HEK293 (cell line): Measurements from ENCODE around the gene TMEM121.

Source experiments
- CTCF ChIA-PET: fragments of 350-600 bp; formaldehyde crosslinking; extraction: SDS; loops from one replicate; lab custom pipeline; 2021; ENCODE audit warnings: antibody characterized with exemption; lab: Yijun Ruan, JAX
- POLR2A ChIA-PET: fragments of 300-600 bp; formaldehyde crosslinking; extraction: SDS; loops from one replicate; lab custom pipeline; 2020; ENCODE audit warnings: antibody characterized with exemption, inconsistent platforms; lab: Yijun Ruan, JAX
- H3K27ac ChIP-seq: fragments of 200-500 bp; sonication (Bioruptor generic); 2 replicates; pipeline ENCODE4 v1.5.1; 2014; ENCODE audit warnings: low read depth, low read length, control low read depth, inconsistent platforms; ENCODE audit errors: extremely low read depth
- H3K36me3 ChIP-seq, 2 experiments: fragments of 200-500 bp in 1 of 2; sonication (Bioruptor generic) in 1 of 2; 1 replicate in 1 of 2; 2 replicates in 1 of 2; pipeline ENCODE4 v1.5.1; 2014 to 2017; ENCODE audit warnings: inconsistent platforms in 2 of 2, low read length in 2 of 2; ENCODE audit not compliant: control insufficient read depth in 2 of 2, insufficient read depth in 1 of 2
- H3K4me1 ChIP-seq: fragments of 200-500 bp; sonication (Bioruptor generic); 2 replicates; pipeline ENCODE4 v1.5.1; 2014; ENCODE audit warnings: mild to moderate bottlenecking, low read length, inconsistent platforms; ENCODE audit not compliant: control insufficient read depth, insufficient read depth
- H3K4me3 ChIP-seq: 2 replicates; pipeline ENCODE4 v1.5.1; 2011; ENCODE audit warnings: low read depth, mild to moderate bottlenecking, control low read depth, low read length, moderate library complexity
- H3K9me3 ChIP-seq: fragments of 200-500 bp; sonication (Bioruptor generic); 2 replicates; pipeline ENCODE4 v1.5.1; 2014; ENCODE audit warnings: low read depth, low read length, inconsistent platforms; ENCODE audit not compliant: control insufficient read depth, insufficient read depth
- GLIS1 ChIP-seq: fragments of 450-650 bp; formaldehyde crosslinking; IDR thresholded peaks from 2 replicates; pipeline ENCODE4 v1.5.1; 2016; ENCODE audit warnings: missing biosample characterization, missing genetic modification characterization
- GLIS2 ChIP-seq: fragments of 450-650 bp; formaldehyde crosslinking; IDR thresholded peaks from 2 replicates; pipeline ENCODE4 v1.5.1; 2016; ENCODE audit warnings: missing biosample characterization, missing genetic modification characterization
- IKZF3 ChIP-seq: fragments of 450-650 bp; IDR thresholded peaks from 2 replicates; pipeline ENCODE4 v1.5.0; 2018; ENCODE audit warnings: missing biosample characterization, mild to moderate bottlenecking, missing genetic modification characterization, moderate library complexity
- MYNN ChIP-seq: fragments of 450-650 bp; formaldehyde crosslinking; IDR thresholded peaks from 2 replicates; pipeline ENCODE4 v1.5.1; 2016; ENCODE audit warnings: missing biosample characterization, missing genetic modification characterization, borderline replicate concordance
- MZF1 ChIP-seq: fragments of 450-650 bp; formaldehyde crosslinking; IDR thresholded peaks from 2 replicates; pipeline ENCODE4 v1.5.1; 2017; ENCODE audit warnings: missing biosample characterization, missing genetic modification characterization, borderline replicate concordance
- RBAK ChIP-seq: fragments of 450-650 bp; formaldehyde crosslinking; IDR thresholded peaks from 2 replicates; pipeline ENCODE4 v1.5.1; 2016; ENCODE audit warnings: missing biosample characterization, missing genetic modification characterization
- SCRT1 ChIP-seq: fragments of 450-650 bp; formaldehyde crosslinking; IDR thresholded peaks from 2 replicates; pipeline ENCODE4 v1.5.1; 2016; ENCODE audit warnings: missing biosample characterization, missing genetic modification characterization, borderline replicate concordance
- SP3 ChIP-seq: fragments of 450-650 bp; formaldehyde crosslinking; IDR thresholded peaks from 2 replicates; pipeline ENCODE4 v1.5.1; 2016; ENCODE audit warnings: missing biosample characterization, missing genetic modification characterization
- YY1 ChIP-seq: fragments of 450-650 bp; formaldehyde crosslinking; IDR thresholded peaks from 2 replicates; pipeline ENCODE4 v1.5.1; 2018; ENCODE audit warnings: missing biosample characterization, missing genetic modification characterization
- ZNF112 ChIP-seq: fragments of 450-650 bp; formaldehyde crosslinking; IDR thresholded peaks from 2 replicates; pipeline ENCODE4 v1.5.0; 2017; ENCODE audit warnings: missing biosample characterization, missing genetic modification characterization
- ZNF155 ChIP-seq: fragments of 450-650 bp; formaldehyde crosslinking; IDR thresholded peaks from 2 replicates; pipeline ENCODE4 v1.5.1; 2016; ENCODE audit warnings: missing biosample characterization, missing genetic modification characterization
- ZNF248 ChIP-seq: fragments of 450-650 bp; formaldehyde crosslinking; IDR thresholded peaks from 2 replicates; pipeline ENCODE4 v1.5.1; 2017; ENCODE audit warnings: missing biosample characterization, missing genetic modification characterization
- ZNF311 ChIP-seq: fragments of 450-650 bp; formaldehyde crosslinking; IDR thresholded peaks from 2 replicates; pipeline ENCODE4 v1.5.1; 2017; ENCODE audit warnings: missing biosample characterization, missing genetic modification characterization, borderline replicate concordance
- ZNF341 ChIP-seq: fragments of 450-650 bp; formaldehyde crosslinking; IDR thresholded peaks from 2 replicates; pipeline ENCODE4; 2016; ENCODE audit warnings: low read depth, missing biosample characterization, missing genetic modification characterization
- ZNF354C ChIP-seq: fragments of 450-650 bp; formaldehyde crosslinking; IDR thresholded peaks from 2 replicates; pipeline ENCODE4 v1.5.1; 2016; ENCODE audit warnings: missing biosample characterization, missing genetic modification characterization, low read depth, borderline replicate concordance
- ZNF362 ChIP-seq: fragments of 450-650 bp; formaldehyde crosslinking; IDR thresholded peaks from 2 replicates; pipeline ENCODE4 v1.5.1; 2016; ENCODE audit warnings: missing biosample characterization, missing genetic modification characterization
- ZNF366 ChIP-seq: fragments of 450-650 bp; formaldehyde crosslinking; conservative IDR thresholded peaks from 2 replicates; pipeline ENCODE4 v1.5.1; 2016; ENCODE audit warnings: missing biosample characterization, missing genetic modification characterization
- ZNF76 ChIP-seq: fragments of 450-650 bp; formaldehyde crosslinking; IDR thresholded peaks from 2 replicates; pipeline ENCODE4; 2016; ENCODE audit warnings: low read depth, missing biosample characterization, missing genetic modification characterization, borderline replicate concordance
- ZNF791 ChIP-seq: fragments of 450-650 bp; formaldehyde crosslinking; IDR thresholded peaks from 2 replicates; pipeline ENCODE4 v1.5.1; 2016; ENCODE audit warnings: missing biosample characterization, missing genetic modification characterization
- TF ChIP-seq, protein P1 (sequence below): fragments of 450-650 bp; formaldehyde crosslinking; IDR thresholded peaks from 2 replicates; pipeline ENCODE4 v1.5.1; 2017; ENCODE audit warnings: missing biosample characterization, missing genetic modification characterization
- TF ChIP-seq, protein P2 (sequence below): fragments of 450-650 bp; formaldehyde crosslinking; IDR thresholded peaks from 2 replicates; pipeline ENCODE4 v1.5.1; 2017; ENCODE audit warnings: missing biosample characterization, missing genetic modification characterization
- TF ChIP-seq, protein P3 (sequence below): fragments of 450-650 bp; formaldehyde crosslinking; IDR thresholded peaks from 2 replicates; pipeline ENCODE4 v1.5.0; 2017; ENCODE audit warnings: missing biosample characterization, missing genetic modification characterization, borderline replicate concordance
- TF ChIP-seq, protein P4 (sequence below): fragments of 450-650 bp; formaldehyde crosslinking; IDR thresholded peaks from 2 replicates; pipeline ENCODE4 v1.5.1; 2016; ENCODE audit warnings: missing biosample characterization, missing genetic modification characterization
- TF ChIP-seq, protein P5 (sequence below): fragments of 450-650 bp; formaldehyde crosslinking; IDR thresholded peaks from 2 replicates; pipeline ENCODE4 v1.5.1; 2017; ENCODE audit warnings: missing biosample characterization, missing genetic modification characterization

TMEM121 gene

GRCh38 chr14:105562713-105563346 is 36.4 kb downstream of the TMEM121 start (continued):
- peak; percentile 21; the same call in 1 of the 2 replicates for TF ChIP-seq ZNF311 (tag by site-specific recombination)
- no peak for TF ChIP-seq GLIS2 (tag by site-specific recombination)
- no peak for TF ChIP-seq ZNF366 (tag by site-specific recombination)
- TF ChIP-seq, protein P1, sequence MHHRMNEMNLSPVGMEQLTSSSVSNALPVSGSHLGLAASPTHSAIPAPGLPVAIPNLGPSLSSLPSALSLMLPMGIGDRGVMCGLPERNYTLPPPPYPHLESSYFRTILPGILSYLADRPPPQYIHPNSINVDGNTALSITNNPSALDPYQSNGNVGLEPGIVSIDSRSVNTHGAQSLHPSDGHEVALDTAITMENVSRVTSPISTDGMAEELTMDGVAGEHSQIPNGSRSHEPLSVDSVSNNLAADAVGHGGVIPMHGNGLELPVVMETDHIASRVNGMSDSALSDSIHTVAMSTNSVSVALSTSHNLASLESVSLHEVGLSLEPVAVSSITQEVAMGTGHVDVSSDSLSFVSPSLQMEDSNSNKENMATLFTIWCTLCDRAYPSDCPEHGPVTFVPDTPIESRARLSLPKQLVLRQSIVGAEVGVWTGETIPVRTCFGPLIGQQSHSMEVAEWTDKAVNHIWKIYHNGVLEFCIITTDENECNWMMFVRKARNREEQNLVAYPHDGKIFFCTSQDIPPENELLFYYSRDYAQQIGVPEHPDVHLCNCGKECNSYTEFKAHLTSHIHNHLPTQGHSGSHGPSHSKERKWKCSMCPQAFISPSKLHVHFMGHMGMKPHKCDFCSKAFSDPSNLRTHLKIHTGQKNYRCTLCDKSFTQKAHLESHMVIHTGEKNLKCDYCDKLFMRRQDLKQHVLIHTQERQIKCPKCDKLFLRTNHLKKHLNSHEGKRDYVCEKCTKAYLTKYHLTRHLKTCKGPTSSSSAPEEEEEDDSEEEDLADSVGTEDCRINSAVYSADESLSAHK (tag by site-specific recombination) = no peak
- TF ChIP-seq ZNF354C (tag by site-specific recombination) = no peak
- 0 out of 2 replicates have a peak, but pooled peaks have one; percentile 6 for TF ChIP-seq ZNF155 (tag by site-specific recombination)
- TF ChIP-seq, protein P2, sequence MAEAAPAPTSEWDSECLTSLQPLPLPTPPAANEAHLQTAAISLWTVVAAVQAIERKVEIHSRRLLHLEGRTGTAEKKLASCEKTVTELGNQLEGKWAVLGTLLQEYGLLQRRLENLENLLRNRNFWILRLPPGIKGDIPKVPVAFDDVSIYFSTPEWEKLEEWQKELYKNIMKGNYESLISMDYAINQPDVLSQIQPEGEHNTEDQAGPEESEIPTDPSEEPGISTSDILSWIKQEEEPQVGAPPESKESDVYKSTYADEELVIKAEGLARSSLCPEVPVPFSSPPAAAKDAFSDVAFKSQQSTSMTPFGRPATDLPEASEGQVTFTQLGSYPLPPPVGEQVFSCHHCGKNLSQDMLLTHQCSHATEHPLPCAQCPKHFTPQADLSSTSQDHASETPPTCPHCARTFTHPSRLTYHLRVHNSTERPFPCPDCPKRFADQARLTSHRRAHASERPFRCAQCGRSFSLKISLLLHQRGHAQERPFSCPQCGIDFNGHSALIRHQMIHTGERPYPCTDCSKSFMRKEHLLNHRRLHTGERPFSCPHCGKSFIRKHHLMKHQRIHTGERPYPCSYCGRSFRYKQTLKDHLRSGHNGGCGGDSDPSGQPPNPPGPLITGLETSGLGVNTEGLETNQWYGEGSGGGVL (tag by site-specific recombination) = no peak; the same call in 1 of the 2 replicates
- no peak for TF ChIP-seq IKZF3 (tag by site-specific recombination)
- TF ChIP-seq ZNF112 (tag by site-specific recombination) = no peak
- no peak for TF ChIP-seq ZNF791 (tag by site-specific recombination)
- no peak for TF ChIP-seq ZNF341 (tag by site-specific recombination)

GRCh38 chr14:105563347-105563737 is 37.0 kb downstream of the TMEM121 start:
- no peaks in the 10 kb centered on the region for H3K4me1 ChIP-seq
- TF ChIP-seq, protein P3, sequence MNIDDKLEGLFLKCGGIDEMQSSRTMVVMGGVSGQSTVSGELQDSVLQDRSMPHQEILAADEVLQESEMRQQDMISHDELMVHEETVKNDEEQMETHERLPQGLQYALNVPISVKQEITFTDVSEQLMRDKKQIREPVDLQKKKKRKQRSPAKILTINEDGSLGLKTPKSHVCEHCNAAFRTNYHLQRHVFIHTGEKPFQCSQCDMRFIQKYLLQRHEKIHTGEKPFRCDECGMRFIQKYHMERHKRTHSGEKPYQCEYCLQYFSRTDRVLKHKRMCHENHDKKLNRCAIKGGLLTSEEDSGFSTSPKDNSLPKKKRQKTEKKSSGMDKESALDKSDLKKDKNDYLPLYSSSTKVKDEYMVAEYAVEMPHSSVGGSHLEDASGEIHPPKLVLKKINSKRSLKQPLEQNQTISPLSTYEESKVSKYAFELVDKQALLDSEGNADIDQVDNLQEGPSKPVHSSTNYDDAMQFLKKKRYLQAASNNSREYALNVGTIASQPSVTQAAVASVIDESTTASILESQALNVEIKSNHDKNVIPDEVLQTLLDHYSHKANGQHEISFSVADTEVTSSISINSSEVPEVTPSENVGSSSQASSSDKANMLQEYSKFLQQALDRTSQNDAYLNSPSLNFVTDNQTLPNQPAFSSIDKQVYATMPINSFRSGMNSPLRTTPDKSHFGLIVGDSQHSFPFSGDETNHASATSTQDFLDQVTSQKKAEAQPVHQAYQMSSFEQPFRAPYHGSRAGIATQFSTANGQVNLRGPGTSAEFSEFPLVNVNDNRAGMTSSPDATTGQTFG (tag by site-specific recombination) = peak; percentile 65; the same call in 1 of the 2 replicates
- TF ChIP-seq GLIS1 (tag by site-specific recombination) (no peak), SCRT1 (tag by site-specific recombination) (no peak), YY1 (no peak), MYNN (tag by site-specific recombination) (no peak), ZNF362 (tag by site-specific recombination) (no peak), RBAK (tag by site-specific recombination) (no peak), ZNF76 (tag by site-specific recombination) (no peak), ZNF248 (no peak), MZF1 (tag by site-specific recombination) (no peak), ZNF354C (tag by site-specific recombination) (no peak), SP3 (tag by site-specific recombination) (no peak)
- TF ChIP-seq, protein P4, sequence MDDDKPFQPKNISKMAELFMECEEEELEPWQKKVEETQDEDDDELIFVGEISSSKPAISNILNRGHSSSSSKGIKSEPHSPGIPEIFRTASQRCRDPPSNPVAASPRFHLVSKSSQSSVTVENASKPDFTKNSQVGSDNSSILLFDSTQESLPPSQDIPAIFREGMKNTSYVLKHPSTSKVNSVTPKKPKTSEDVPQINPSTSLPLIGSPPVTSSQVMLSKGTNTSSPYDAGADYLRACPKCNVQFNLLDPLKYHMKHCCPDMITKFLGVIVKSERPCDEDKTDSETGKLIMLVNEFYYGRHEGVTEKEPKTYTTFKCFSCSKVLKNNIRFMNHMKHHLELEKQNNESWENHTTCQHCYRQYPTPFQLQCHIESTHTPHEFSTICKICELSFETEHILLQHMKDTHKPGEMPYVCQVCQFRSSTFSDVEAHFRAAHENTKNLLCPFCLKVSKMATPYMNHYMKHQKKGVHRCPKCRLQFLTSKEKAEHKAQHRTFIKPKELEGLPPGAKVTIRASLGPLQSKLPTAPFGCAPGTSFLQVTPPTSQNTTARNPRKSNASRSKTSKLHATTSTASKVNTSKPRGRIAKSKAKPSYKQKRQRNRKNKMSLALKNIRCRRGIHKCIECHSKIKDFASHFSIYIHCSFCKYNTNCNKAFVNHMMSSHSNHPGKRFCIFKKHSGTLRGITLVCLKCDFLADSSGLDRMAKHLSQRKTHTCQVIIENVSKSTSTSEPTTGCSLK (tag by site-specific recombination) = 0 out of 2 replicates have a peak, but pooled peaks have one; percentile 32
- TF ChIP-seq, protein P5, sequence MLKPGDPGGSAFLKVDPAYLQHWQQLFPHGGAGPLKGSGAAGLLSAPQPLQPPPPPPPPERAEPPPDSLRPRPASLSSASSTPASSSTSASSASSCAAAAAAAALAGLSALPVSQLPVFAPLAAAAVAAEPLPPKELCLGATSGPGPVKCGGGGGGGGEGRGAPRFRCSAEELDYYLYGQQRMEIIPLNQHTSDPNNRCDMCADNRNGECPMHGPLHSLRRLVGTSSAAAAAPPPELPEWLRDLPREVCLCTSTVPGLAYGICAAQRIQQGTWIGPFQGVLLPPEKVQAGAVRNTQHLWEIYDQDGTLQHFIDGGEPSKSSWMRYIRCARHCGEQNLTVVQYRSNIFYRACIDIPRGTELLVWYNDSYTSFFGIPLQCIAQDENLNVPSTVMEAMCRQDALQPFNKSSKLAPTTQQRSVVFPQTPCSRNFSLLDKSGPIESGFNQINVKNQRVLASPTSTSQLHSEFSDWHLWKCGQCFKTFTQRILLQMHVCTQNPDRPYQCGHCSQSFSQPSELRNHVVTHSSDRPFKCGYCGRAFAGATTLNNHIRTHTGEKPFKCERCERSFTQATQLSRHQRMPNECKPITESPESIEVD (tag by site-specific recombination) = no peak

More at GRCh38 chr14:105563347-105563737, 37.0 kb downstream of the TMEM121 start:
- POLR2A ChIA-PET = no interaction called here
- Histone ChIP-seq H3K27ac (no peak overlapping the region), H3K36me3 (no peaks in the 10 kb centered on the region), H3K4me3 (no peak overlapping the region), H3K9me3 (no peaks in the 10 kb centered on the region)
- CTCF ChIA-PET = no interaction called here
